Central memory CD8-positive, alpha-beta T cell (primary cell): ENCODE measurements around the gene PTK6.
"Not testable (repeated sequence)": the region's sequence is repeated elsewhere in the genome, so short reads cannot be mapped to it uniquely, and the experiment has no call there.

ENCODE experiments used
- ATAC-seq: fragments of 150-1000 bp; cut with Tn5 transposase; replicated peaks from 2 replicates; pipeline ENCODE4 v1.10.0; 2022; ENCODE audit warnings: mild to moderate bottlenecking, moderate FRiP score, moderate number of reproducible peaks; ENCODE audit not compliant: poor library complexity, severe bottlenecking; ENCODE audit errors: extremely low read depth
- DNase-seq, 2 donors: peaks; one replicate each; pipeline ENCODE4 v3.0.0; 2021; ENCODE audit warnings: low spot score in 2 of 2
- H3K27ac Mint-ChIP-seq: one replicate; pipeline ENCODE4 v1.8.0; 2022; ENCODE audit warnings: low read depth, mild to moderate bottlenecking, moderate library complexity, mixed read lengths
- H3K27me3 Mint-ChIP-seq: one replicate; pipeline ENCODE4 v1.8.0; 2022; ENCODE audit warnings: mixed read lengths
- H3K36me3 Mint-ChIP-seq: one replicate; pipeline ENCODE4 v1.8.0; 2022; ENCODE audit warnings: mild to moderate bottlenecking, moderate library complexity, mixed read lengths; ENCODE audit not compliant: insufficient read depth
- H3K4me1 Mint-ChIP-seq: one replicate; pipeline ENCODE4 v1.8.0; 2022; ENCODE audit warnings: mixed read lengths
- H3K4me3 Mint-ChIP-seq: one replicate; pipeline ENCODE4 v1.8.0; 2022; ENCODE audit warnings: mild to moderate bottlenecking, moderate library complexity, mixed read lengths
- H3K9me3 Mint-ChIP-seq: one replicate; pipeline ENCODE4 v1.8.0; 2022; ENCODE audit warnings: mixed read lengths

The PTK6 gene

GRCh38 chr20:63566395-63567135 is 29.4 kb upstream of the PTK6 start:
- DNase-seq (no peak), ATAC-seq (no peak)
- Mint-ChIP-seq H3K4me3 (peak overlapping the region; percentile 77), H3K36me3 (peaks cover 16% of the 10 kb centered on the region), H3K4me1 (peaks cover 24% of the 10 kb centered on the region), H3K27me3 (no peaks in the 10 kb centered on the region), H3K9me3 (no peaks in the 10 kb centered on the region), H3K27ac (no peak overlapping the region)

GRCh38 chr20:63565699-63566335 is 28.6 kb upstream of the PTK6 start:
- Mint-ChIP-seq H3K4me1 (peaks cover 24% of the 10 kb centered on the region), H3K4me3 (peak overlapping the region; percentile 16), H3K9me3 (no peaks in the 10 kb centered on the region), H3K27me3 (no peaks in the 10 kb centered on the region), H3K36me3 (peaks cover 16% of the 10 kb centered on the region), H3K27ac (peak overlapping the region; percentile 72)
- no peak for ATAC-seq
- no peak for DNase-seq

GRCh38 chr20:63565021-63565698 is 28.0 kb upstream of the PTK6 start:
- Mint-ChIP-seq H3K27ac (peak overlapping the region; percentile 72), H3K4me1 (peaks cover 24% of the 10 kb centered on the region), H3K27me3 (no peaks in the 10 kb centered on the region), H3K4me3 (no peak overlapping the region), H3K9me3 (no peaks in the 10 kb centered on the region), H3K36me3 (peaks cover 19% of the 10 kb centered on the region)
- ATAC-seq (no peak), DNase-seq (no peak)

GRCh38 chr20:63564036-63564810 is 27.0 kb upstream of the PTK6 start:
- Mint-ChIP-seq H3K36me3 (peaks cover 19% of the 10 kb centered on the region), H3K4me1 (peaks cover 21% of the 10 kb centered on the region), H3K9me3 (no peaks in the 10 kb centered on the region), H3K27ac (no peak overlapping the region), H3K4me3 (no peak overlapping the region), H3K27me3 (no peaks in the 10 kb centered on the region)
- no peak for DNase-seq
- ATAC-seq, result no peak

GRCh38 chr20:63563225-63563935 is 26.2 kb upstream of the PTK6 start:
- H3K4me1 Mint-ChIP-seq, result peaks cover 15% of the 10 kb centered on the region
- H3K27ac Mint-ChIP-seq, result no peak overlapping the region
- no peak overlapping the region for H3K4me3 Mint-ChIP-seq
- peaks cover 20% of the 10 kb centered on the region for H3K36me3 Mint-ChIP-seq
- H3K9me3 Mint-ChIP-seq, result no peaks in the 10 kb centered on the region
- no peak for DNase-seq
- ATAC-seq, result no peak
- H3K27me3 Mint-ChIP-seq, result no peaks in the 10 kb centered on the region

- Mint-ChIP-seq H3K27me3 (no peaks in the 10 kb centered on the region), H3K9me3 (no peaks in the 10 kb centered on the region), H3K36me3 (peaks cover 16% of the 10 kb centered on the region), H3K4me3 (no peak overlapping the region), H3K4me1 (peaks cover 8% of the 10 kb centered on the region), H3K27ac (no peak overlapping the region)
- DNase-seq (no peak), ATAC-seq (no peak)
Measured at GRCh38 chr20:63562461-63563224, 25.5 kb upstream of the PTK6 start.

GRCh38 chr20:63561624-63562396 is 24.6 kb upstream of the PTK6 start:
- ATAC-seq (no peak), DNase-seq (no peak)
- Mint-ChIP-seq H3K4me3 (no peak overlapping the region), H3K36me3 (peaks cover 14% of the 10 kb centered on the region), H3K4me1 (peaks cover 6% of the 10 kb centered on the region), H3K9me3 (no peaks in the 10 kb centered on the region), H3K27me3 (no peaks in the 10 kb centered on the region), H3K27ac (no peak overlapping the region)

- DNase-seq, result no peak
- Mint-ChIP-seq H3K4me1 (peaks cover 6% of the 10 kb centered on the region), H3K27me3 (no peaks in the 10 kb centered on the region), H3K27ac (no peak overlapping the region), H3K4me3 (no peak overlapping the region), H3K9me3 (no peaks in the 10 kb centered on the region), H3K36me3 (peaks cover 16% of the 10 kb centered on the region)
- no peak for ATAC-seq
Measured at GRCh38 chr20:63560856-63561609, 23.9 kb upstream of the PTK6 start.

- DNase-seq (no peak), ATAC-seq (no peak)
- H3K27ac Mint-ChIP-seq, result no peak overlapping the region
- peaks cover 6% of the 10 kb centered on the region for H3K4me1 Mint-ChIP-seq
- H3K36me3 Mint-ChIP-seq, result peaks cover 11% of the 10 kb centered on the region
- H3K9me3 Mint-ChIP-seq, result no peaks in the 10 kb centered on the region
- H3K27me3 Mint-ChIP-seq, result no peaks in the 10 kb centered on the region
- H3K4me3 Mint-ChIP-seq, result no peak overlapping the region
Measured at GRCh38 chr20:63560333-63560805, 23.2 kb upstream of the PTK6 start.

- not testable (repeated sequence) for H3K4me1 Mint-ChIP-seq
Measured at GRCh38 chr20:63559485-63560332, 22.5 kb upstream of the PTK6 start.

More at GRCh38 chr20:63559485-63560332, 22.5 kb upstream of the PTK6 start:
- DNase-seq, result peak in 1 of 2 donors; percentile 51
- H3K4me3 Mint-ChIP-seq, H3K27me3 Mint-ChIP-seq, ATAC-seq, H3K9me3 Mint-ChIP-seq: not testable (repeated sequence)
- Mint-ChIP-seq H3K27ac (peak overlapping the region; percentile 16), H3K36me3 (peaks cover 11% of the 10 kb centered on the region)
